NCI-H1092 treated with DMSO at 0.1 percent for 48 hours (cell line): ENCODE measurements around the gene FAM135A.
"Not testable (repeated sequence)": the region's sequence is repeated elsewhere in the genome, so short reads cannot be mapped to it uniquely, and the experiment has no call there.

Source experiments
- DNase-seq: peaks from one replicate; lab custom pipeline; 2025; lab: John Stamatoyannopoulos, UW

The FAM135A gene

GRCh38 chr6:70547905-70548304 is 134.6 kb downstream of the FAM135A start:
- no peak for DNase-seq

GRCh38 chr6:70549327-70549726 is 136.0 kb downstream of the FAM135A start:
- no peak for DNase-seq

- no peak for DNase-seq
Measured at GRCh38 chr6:70551566-70551965, 138.3 kb downstream of the FAM135A start.

- DNase-seq = not testable (repeated sequence)
Measured at GRCh38 chr6:70552286-70552940, 139.1 kb downstream of the FAM135A start.

GRCh38 chr6:70552974-70553373 is 139.7 kb downstream of the FAM135A start:
- DNase-seq = no peak

- DNase-seq = no peak
Measured at GRCh38 chr6:70557998-70558397, 144.7 kb downstream of the FAM135A start.

GRCh38 chr6:70562401-70562800 is 149.1 kb downstream of the FAM135A start:
- DNase-seq = not testable (repeated sequence)

- DNase-seq = no peak
Measured at GRCh38 chr6:70563530-70563929, 150.2 kb downstream of the FAM135A start.

- DNase-seq = peak; percentile 81
Measured at GRCh38 chr6:70566751-70567382, 153.6 kb downstream of the FAM135A start, which contains the start of gene SDHAF4. SDHAF4 (plus strand) TSS chr6:70566930; CDS start chr6:70566941, 11 bp downstream.

GRCh38 chr6:70574643-70575042 is 161.3 kb downstream of the FAM135A start:
- DNase-seq = no peak

- DNase-seq = no peak
Measured at GRCh38 chr6:70575899-70576495, 162.7 kb downstream of the FAM135A start.

GRCh38 chr6:70586114-70586513 is 172.8 kb downstream of the FAM135A start:
- DNase-seq = no peak

- no peak for DNase-seq
Measured at GRCh38 chr6:70590400-70590799, 177.1 kb downstream of the FAM135A start.

GRCh38 chr6:70592391-70593117 is 179.2 kb downstream of the FAM135A start:
- no peak for DNase-seq

- DNase-seq = no peak
Measured at GRCh38 chr6:70593118-70593486, 179.8 kb downstream of the FAM135A start.

GRCh38 chr6:70599187-70599586 is 185.9 kb downstream of the FAM135A start:
- DNase-seq = no peak

- no peak for DNase-seq
Measured at GRCh38 chr6:70601014-70601413, 187.7 kb downstream of the FAM135A start.

GRCh38 chr6:70604254-70604653 is 190.9 kb downstream of the FAM135A start:
- DNase-seq = no peak

GRCh38 chr6:70607371-70607770 is 194.1 kb downstream of the FAM135A start:
- not testable (repeated sequence) for DNase-seq

GRCh38 chr6:70609181-70609580 is 195.9 kb downstream of the FAM135A start:
- not testable (repeated sequence) for DNase-seq
